ENCODE results near the gene HMGN2. TPM values are rescaled to one million over a fixed set of nuclear protein-coding genes. Genes with fewer than 3 reads are reported as not detected.

HMGN2 gene
- total and polyA plus RNA-seq, 2 donors (not counting 1 experiment from before 2014, with no cell fraction given) = 170 to 442 TPM

DNA sequence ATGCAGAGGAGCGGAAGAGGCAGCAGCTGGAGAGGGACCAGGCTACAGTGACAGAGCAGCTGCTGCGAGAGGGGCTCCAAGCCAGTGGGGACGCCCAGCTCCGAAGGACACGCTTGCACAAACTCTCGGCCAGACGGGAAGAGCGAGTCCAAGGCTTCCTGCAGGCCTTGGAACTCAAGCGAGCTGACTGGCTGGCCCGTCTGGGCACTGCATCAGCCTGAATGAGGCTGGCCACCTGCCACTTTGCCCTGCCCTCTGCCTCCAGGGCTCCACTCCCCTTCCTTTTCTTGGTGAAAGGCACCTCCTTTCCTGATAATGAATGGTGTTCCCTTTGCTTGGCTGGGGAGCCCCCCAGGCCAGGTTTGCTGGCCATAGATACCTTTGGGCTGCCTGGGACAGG is 3.3 kb upstream of the HMGN2 start:
- peaks cover 18% of the 10 kb centered on the region for H3K36me3 ChIP-seq (ENCODE audit: control insufficient read depth, insufficient read depth, low read length)
- peaks cover 1% of the 10 kb centered on the region for H4K20me1 ChIP-seq (ENCODE audit: control insufficient read depth, extremely low read depth, insufficient read depth, low read length)
- peaks cover 9% of the 10 kb centered on the region for H3K79me2 ChIP-seq (ENCODE audit: control insufficient read depth, insufficient read depth, low read length)
- no peaks in the 10 kb centered on the region for H3K9me3 ChIP-seq (ENCODE audit: control insufficient read depth, insufficient read depth, low read depth, low read length)
- no peak for DNase-seq (ENCODE audit: low read depth in 2 of 2)
- no peak overlapping the region for H3K27ac ChIP-seq (ENCODE audit: insufficient read depth, low read length)
- TF ChIP-seq EZH2 (IDR thresholded peaks at IDR 0.05; ENCODE audit: low read length, missing control alignments) = no peak
- TF ChIP-seq, protein P1, sequence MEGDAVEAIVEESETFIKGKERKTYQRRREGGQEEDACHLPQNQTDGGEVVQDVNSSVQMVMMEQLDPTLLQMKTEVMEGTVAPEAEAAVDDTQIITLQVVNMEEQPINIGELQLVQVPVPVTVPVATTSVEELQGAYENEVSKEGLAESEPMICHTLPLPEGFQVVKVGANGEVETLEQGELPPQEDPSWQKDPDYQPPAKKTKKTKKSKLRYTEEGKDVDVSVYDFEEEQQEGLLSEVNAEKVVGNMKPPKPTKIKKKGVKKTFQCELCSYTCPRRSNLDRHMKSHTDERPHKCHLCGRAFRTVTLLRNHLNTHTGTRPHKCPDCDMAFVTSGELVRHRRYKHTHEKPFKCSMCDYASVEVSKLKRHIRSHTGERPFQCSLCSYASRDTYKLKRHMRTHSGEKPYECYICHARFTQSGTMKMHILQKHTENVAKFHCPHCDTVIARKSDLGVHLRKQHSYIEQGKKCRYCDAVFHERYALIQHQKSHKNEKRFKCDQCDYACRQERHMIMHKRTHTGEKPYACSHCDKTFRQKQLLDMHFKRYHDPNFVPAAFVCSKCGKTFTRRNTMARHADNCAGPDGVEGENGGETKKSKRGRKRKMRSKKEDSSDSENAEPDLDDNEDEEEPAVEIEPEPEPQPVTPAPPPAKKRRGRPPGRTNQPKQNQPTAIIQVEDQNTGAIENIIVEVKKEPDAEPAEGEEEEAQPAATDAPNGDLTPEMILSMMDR (conservative IDR thresholded peaks at IDR 0.05 in 1 of 2, IDR thresholded peaks at IDR 0.05 in 1 of 2; ENCODE audit: low read depth in 1 of 2, low read length in 2 of 2) = no peak
- H3K4me1 ChIP-seq (ENCODE audit: control insufficient read depth, extremely low read depth, insufficient read depth, low read length) = no peaks in the 10 kb centered on the region
- H2AFZ ChIP-seq (ENCODE audit: low read length) = no peak overlapping the region
- no peak overlapping the region for H3K4me2 ChIP-seq (ENCODE audit: extremely low read depth, insufficient read depth, low read length)
- no peak overlapping the region for H3K9ac ChIP-seq (ENCODE audit: insufficient read depth, low read length)
- no peak overlapping the region for H3K4me3 ChIP-seq (replicated peaks in 1 of 4; ENCODE audit: control extremely low read depth in 1 of 4, insufficient read depth in 1 of 4, low read depth in 3 of 4, low read length in 4 of 4)
- no peaks in the 10 kb centered on the region for H3K27me3 ChIP-seq (ENCODE audit: control insufficient read depth, insufficient read depth, low read length)

DNA sequence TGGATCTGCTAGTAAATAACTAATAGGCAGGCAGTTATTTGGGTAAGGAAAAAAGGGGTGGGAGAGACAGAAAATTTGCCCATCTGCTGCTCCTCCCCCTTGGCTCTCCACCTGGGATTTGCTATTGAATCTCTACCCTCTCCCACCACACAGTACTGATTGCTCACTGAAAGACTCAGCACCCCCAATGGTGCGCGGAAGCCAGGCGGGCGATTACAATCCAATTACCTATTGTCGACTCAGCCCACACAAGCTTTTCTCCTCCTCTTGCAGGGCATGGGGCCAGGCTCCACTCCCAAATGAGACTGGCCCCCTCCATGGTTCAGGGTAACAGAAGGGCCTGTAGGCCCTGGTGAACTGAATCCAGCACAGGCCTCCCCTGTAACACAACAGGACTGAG is 2.7 kb upstream of the HMGN2 start:
- Histone ChIP-seq H3K9me3 (ENCODE audit: control insufficient read depth, insufficient read depth, low read depth, low read length) (no peaks in the 10 kb centered on the region), H2AFZ (ENCODE audit: low read length) (no peak overlapping the region), H3K4me2 (ENCODE audit: extremely low read depth, insufficient read depth, low read length) (no peak overlapping the region), H4K20me1 (ENCODE audit: control insufficient read depth, extremely low read depth, insufficient read depth, low read length) (peaks cover 1% of the 10 kb centered on the region), H3K9ac (ENCODE audit: insufficient read depth, low read length) (no peak overlapping the region), H3K4me3 (replicated peaks in 1 of 4; ENCODE audit: control extremely low read depth in 1 of 4, insufficient read depth in 1 of 4, low read depth in 3 of 4, low read length in 4 of 4) (no peak overlapping the region), H3K27ac (ENCODE audit: insufficient read depth, low read length) (no peak overlapping the region), H3K36me3 (ENCODE audit: control insufficient read depth, insufficient read depth, low read length) (peaks cover 16% of the 10 kb centered on the region), H3K4me1 (ENCODE audit: control insufficient read depth, extremely low read depth, insufficient read depth, low read length) (peaks cover 1% of the 10 kb centered on the region), H3K79me2 (ENCODE audit: control insufficient read depth, insufficient read depth, low read length) (peaks cover 14% of the 10 kb centered on the region), H3K27me3 (ENCODE audit: control insufficient read depth, insufficient read depth, low read length) (no peaks in the 10 kb centered on the region)
- no peak for DNase-seq (ENCODE audit: low read depth in 2 of 2)
- no peak for TF ChIP-seq EZH2 (IDR thresholded peaks at IDR 0.05; ENCODE audit: low read length, missing control alignments)
- TF ChIP-seq, protein P1 (conservative IDR thresholded peaks at IDR 0.05 in 1 of 2, IDR thresholded peaks at IDR 0.05 in 1 of 2; ENCODE audit: low read depth in 1 of 2, low read length in 2 of 2) = no peak

DNA sequence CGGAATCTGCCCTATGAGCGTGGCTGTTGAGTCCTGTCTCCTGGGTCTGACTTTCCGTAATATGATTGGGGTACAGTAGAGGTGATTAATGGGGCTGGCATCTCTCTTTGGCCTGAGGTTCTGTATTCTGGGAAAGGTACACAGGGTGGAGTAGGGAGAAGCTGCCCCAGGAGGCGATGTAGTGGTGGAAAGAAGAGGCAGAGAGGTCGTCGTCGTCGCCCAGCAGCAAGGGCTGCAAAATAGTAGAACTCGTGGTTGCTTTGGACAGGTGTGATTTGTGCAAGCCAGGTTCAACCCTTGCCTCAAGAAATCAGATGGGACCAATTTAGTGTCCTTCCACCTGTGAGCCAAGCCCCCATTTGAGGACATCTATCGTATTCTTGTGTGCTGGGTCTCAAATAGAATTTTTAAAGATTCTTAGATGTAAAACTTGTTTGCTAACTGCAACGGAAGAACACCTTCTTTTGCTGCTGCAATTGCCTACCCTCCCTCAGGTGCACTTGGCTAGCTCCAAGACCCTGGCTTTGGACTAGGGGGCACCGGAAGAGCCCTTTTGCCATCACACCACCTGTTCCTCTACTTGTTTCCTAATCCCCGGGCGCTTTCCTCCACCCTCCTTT is 1.3 kb upstream of the HMGN2 start:
- no peak for DNase-seq (ENCODE audit: low read depth in 2 of 2)
- H3K27ac ChIP-seq (ENCODE audit: insufficient read depth, low read length) = no peak overlapping the region

More for the DNA sequence above, 1.3 kb upstream of the HMGN2 start:
- H3K4me2 ChIP-seq (ENCODE audit: extremely low read depth, insufficient read depth, low read length) = peak overlapping the region; percentile 92
- H2AFZ ChIP-seq (ENCODE audit: low read length) = no peak overlapping the region
- H3K36me3 ChIP-seq (ENCODE audit: control insufficient read depth, insufficient read depth, low read length) = peaks cover 13% of the 10 kb centered on the region
- peaks cover 1% of the 10 kb centered on the region for H4K20me1 ChIP-seq (ENCODE audit: control insufficient read depth, extremely low read depth, insufficient read depth, low read length)
- no peaks in the 10 kb centered on the region for H3K9me3 ChIP-seq (ENCODE audit: control insufficient read depth, insufficient read depth, low read depth, low read length)
- H3K4me3 ChIP-seq (replicated peaks in 1 of 4; ENCODE audit: control extremely low read depth in 1 of 4, insufficient read depth in 1 of 4, low read depth in 3 of 4, low read length in 4 of 4) = peak overlapping the region in 2 of 4 experiments; percentile 66 to 79
- H3K9ac ChIP-seq (ENCODE audit: insufficient read depth, low read length) = no peak overlapping the region
- TF ChIP-seq, protein P1 (conservative IDR thresholded peaks at IDR 0.05 in 1 of 2, IDR thresholded peaks at IDR 0.05 in 1 of 2; ENCODE audit: low read depth in 1 of 2, low read length in 2 of 2) = no peak
- TF ChIP-seq EZH2 (IDR thresholded peaks at IDR 0.05; ENCODE audit: low read length, missing control alignments) = no peak
- peaks cover 3% of the 10 kb centered on the region for H3K4me1 ChIP-seq (ENCODE audit: control insufficient read depth, extremely low read depth, insufficient read depth, low read length)
- H3K79me2 ChIP-seq (ENCODE audit: control insufficient read depth, insufficient read depth, low read length) = peaks cover 18% of the 10 kb centered on the region
- no peaks in the 10 kb centered on the region for H3K27me3 ChIP-seq (ENCODE audit: control insufficient read depth, insufficient read depth, low read length)
